ENCODE measurements around the gene RNF225.

The RNF225 gene

GRCh38 chr19:58429745-58430144, 34.3 kb downstream of the RNF225 start:
- no peak for TF ChIP-seq CTCF (IDR thresholded peaks at IDR 0.05)

- no peak for TF ChIP-seq CTCF (IDR thresholded peaks at IDR 0.05)
Measured at GRCh38 chr19:58434217-58434616, 38.8 kb downstream of the RNF225 start.

- no peak for TF ChIP-seq CTCF (IDR thresholded peaks at IDR 0.05)
Measured at GRCh38 chr19:58439576-58440554, 44.4 kb downstream of the RNF225 start, which contains the start of gene ZNF132. ZNF132 (minus strand) TSS chr19:58440153; CDS start chr19:58439821, 332 bp downstream.

GRCh38 chr19:58440556-58440955, 45.1 kb downstream of the RNF225 start:
- TF ChIP-seq CTCF (IDR thresholded peaks at IDR 0.05): no peak

Measured in LNCAP (cell line).